Measurements from ENCODE around the gene CDKL1.

Gene CDKL1

GRCh38 chr14:50312734-50313054 is 84.0 kb downstream of the CDKL1 start:
- peaks cover 22% of the 10 kb centered on the region for H3K4me1 ChIP-seq (ENCODE audit: control insufficient read depth, low read length)
- no peaks in the 10 kb centered on the region for H4K20me1 ChIP-seq (ENCODE audit: control insufficient read depth, insufficient read depth, low read depth, low read length)
- TF ChIP-seq CTCF (IDR thresholded peaks at IDR 0.05; ENCODE audit: low read depth, low read length, poor library complexity, severe bottlenecking), result no peak
- no peak for TF ChIP-seq EZH2phosphoT487 (IDR thresholded peaks at IDR 0.05; ENCODE audit: borderline replicate concordance, low read length)
- peaks cover 64% of the 10 kb centered on the region for H3K79me2 ChIP-seq (ENCODE audit: control insufficient read depth, low read length)
- H3F3A ChIP-seq (ENCODE audit: control insufficient read depth, insufficient read depth), result no peaks in the 10 kb centered on the region
- peak overlapping the region; percentile 75 for H3K27ac ChIP-seq (ENCODE audit: low read depth, low read length)
- H3K27me3 ChIP-seq (ENCODE audit: control insufficient read depth, low read length), result no peaks in the 10 kb centered on the region
- peak overlapping the region; percentile 95 for H3K4me3 ChIP-seq (ENCODE audit: low read length)
- peaks cover 26% of the 10 kb centered on the region for H3K36me3 ChIP-seq (ENCODE audit: control insufficient read depth, low read length)
- H3K9me2 ChIP-seq (replicated peaks; ENCODE audit: control insufficient read depth, low read length), result no peaks in the 10 kb centered on the region
- peaks cover 12% of the 10 kb centered on the region for H3K9me3 ChIP-seq (ENCODE audit: control insufficient read depth, insufficient read depth, low read length)
- H3K4me2 ChIP-seq (ENCODE audit: low read length), result peak overlapping the region; percentile 91

DNA sequence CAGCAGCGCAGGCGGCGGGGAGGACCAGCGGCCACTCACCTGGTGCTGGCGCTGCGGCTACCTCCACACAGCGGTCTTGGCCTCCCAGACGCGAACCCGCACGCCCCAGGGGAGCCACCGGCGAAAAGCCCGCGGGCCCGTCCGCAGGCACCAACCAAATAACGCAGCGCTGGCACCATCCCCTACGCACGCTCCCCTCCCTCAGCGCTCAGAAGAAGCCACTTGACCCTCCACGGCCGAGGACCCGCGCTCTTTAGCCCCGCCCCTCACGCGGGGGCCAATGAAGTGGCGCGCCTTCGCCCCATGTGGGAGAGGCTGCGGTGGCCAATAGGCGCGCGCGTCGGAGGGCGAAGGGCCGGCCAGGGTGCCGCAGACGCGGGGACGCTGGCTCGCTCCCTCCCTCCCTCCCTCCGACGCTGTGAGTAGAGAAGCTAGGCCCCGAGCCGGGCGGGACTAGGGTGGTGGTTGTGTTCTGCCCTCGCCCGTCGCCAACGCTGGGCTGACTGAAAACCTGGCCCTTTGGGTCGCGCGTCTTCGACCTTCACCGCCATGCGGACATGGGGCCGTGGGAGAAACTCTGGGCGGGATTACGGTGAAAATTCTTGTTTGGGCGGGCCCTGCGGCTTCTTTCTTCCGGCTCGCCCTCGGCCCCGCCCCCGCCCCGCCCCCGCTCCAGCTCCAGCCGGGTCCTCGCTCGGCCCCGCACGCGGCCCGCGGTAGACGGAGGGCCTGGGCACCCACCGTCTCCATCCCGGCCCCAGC is 84.5 kb downstream of the CDKL1 start, which contains the start of the genes DMAC2L and L2HGDH:
Gene DMAC2L, plus strand, starts transcription at position 353 of the 762 bp plus-strand sequence. CDS start 9,164 bp downstream, outside the sequence.
Gene L2HGDH, minus strand, starts transcription at position 258 of the 762 bp plus-strand sequence. Its CDS starts 79 bp downstream, at position 179.
- Histone ChIP-seq H3K36me3 (ENCODE audit: control insufficient read depth, low read length) (peaks cover 26% of the 10 kb centered on the region), H3K4me2 (ENCODE audit: low read length) (peak within 1 kb of the TSS; percentile 91), H3F3A (ENCODE audit: control insufficient read depth, insufficient read depth) (no peaks in the 10 kb centered on the region), H3K4me1 (ENCODE audit: control insufficient read depth, low read length) (peaks cover 22% of the 10 kb centered on the region), H3K9me3 (ENCODE audit: control insufficient read depth, insufficient read depth, low read length) (peaks cover 12% of the 10 kb centered on the region), H3K4me3 (ENCODE audit: low read length) (peak within 1 kb of the TSS; percentile 95), H4K20me1 (ENCODE audit: control insufficient read depth, insufficient read depth, low read depth, low read length) (no peaks in the 10 kb centered on the region), H3K27ac (ENCODE audit: low read depth, low read length) (peak within 1 kb of the TSS; percentile 75), H3K9me2 (replicated peaks; ENCODE audit: control insufficient read depth, low read length) (no peaks in the 10 kb centered on the region), H3K27me3 (ENCODE audit: control insufficient read depth, low read length) (no peaks in the 10 kb centered on the region), H3K79me2 (ENCODE audit: control insufficient read depth, low read length) (peaks cover 67% of the 10 kb centered on the region)
- TF ChIP-seq CTCF (IDR thresholded peaks at IDR 0.05; ENCODE audit: low read depth, low read length, poor library complexity, severe bottlenecking) (no peak), EZH2phosphoT487 (IDR thresholded peaks at IDR 0.05; ENCODE audit: borderline replicate concordance, low read length) (no peak)

DNA sequence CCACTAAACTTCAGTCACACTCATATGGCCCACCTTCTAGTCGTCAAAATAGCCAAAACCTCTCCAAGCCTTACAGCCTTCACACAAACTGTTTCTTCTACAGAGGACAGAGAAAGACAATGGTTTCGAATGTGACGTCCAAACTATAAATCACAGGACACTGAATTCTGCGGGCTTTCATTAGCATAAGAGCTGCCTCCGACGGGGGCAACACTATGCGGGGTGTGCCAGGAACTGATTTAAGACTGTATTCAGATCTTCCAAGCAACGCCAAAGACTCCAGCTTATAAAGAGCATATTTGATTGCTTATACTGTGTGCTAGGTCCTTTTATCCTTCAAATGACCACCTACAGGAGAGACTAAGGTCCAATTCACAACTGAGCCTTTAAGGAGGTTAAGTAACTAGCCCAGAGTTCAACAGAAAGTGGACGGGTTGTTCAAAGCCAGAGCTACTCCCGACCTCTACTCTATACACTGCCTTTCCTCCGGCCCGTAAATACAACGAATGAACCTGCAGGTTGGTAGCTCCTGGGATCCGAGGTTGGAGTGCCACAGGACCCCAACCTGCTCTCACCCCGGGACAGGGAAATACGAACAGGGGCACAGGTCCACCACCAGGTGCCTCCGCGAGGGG is 85.2 kb downstream of the CDKL1 start:
- no peaks in the 10 kb centered on the region for H3K27me3 ChIP-seq (ENCODE audit: control insufficient read depth, low read length)
- H3K27ac ChIP-seq (ENCODE audit: low read depth, low read length), result peak overlapping the region; percentile 75
- TF ChIP-seq CTCF (IDR thresholded peaks at IDR 0.05; ENCODE audit: low read depth, low read length, poor library complexity, severe bottlenecking) (peak; percentile 55), EZH2phosphoT487 (IDR thresholded peaks at IDR 0.05; ENCODE audit: borderline replicate concordance, low read length) (no peak)
- H3K9me2 ChIP-seq (replicated peaks; ENCODE audit: control insufficient read depth, low read length), result no peaks in the 10 kb centered on the region
- H3K79me2 ChIP-seq (ENCODE audit: control insufficient read depth, low read length), result peaks cover 74% of the 10 kb centered on the region
- H3K4me1 ChIP-seq (ENCODE audit: control insufficient read depth, low read length), result peaks cover 22% of the 10 kb centered on the region
- H3K4me2 ChIP-seq (ENCODE audit: low read length), result peak overlapping the region; percentile 91
- H3F3A ChIP-seq (ENCODE audit: control insufficient read depth, insufficient read depth), result no peaks in the 10 kb centered on the region
- H3K9me3 ChIP-seq (ENCODE audit: control insufficient read depth, insufficient read depth, low read length), result peaks cover 12% of the 10 kb centered on the region
- peaks cover 26% of the 10 kb centered on the region for H3K36me3 ChIP-seq (ENCODE audit: control insufficient read depth, low read length)
- peak overlapping the region; percentile 95 for H3K4me3 ChIP-seq (ENCODE audit: low read length)
- no peaks in the 10 kb centered on the region for H4K20me1 ChIP-seq (ENCODE audit: control insufficient read depth, insufficient read depth, low read depth, low read length)
